Measurements from ENCODE around the gene IL18BP. TPM values are rescaled to one million over a fixed set of nuclear protein-coding genes. Genes with fewer than 3 reads are reported as not detected.

The IL18BP gene
- total and polyA plus RNA-seq, 2 donors (not counting 1 experiment from before 2014, with no cell fraction given) = 25.9 to 37.3 TPM

- Histone ChIP-seq H3K4me2 (replicated peaks; ENCODE audit: low read depth, low read length, poor library complexity, severe bottlenecking) (peak overlapping the region; percentile 90), H3K9ac (ENCODE audit: low read length) (peak overlapping the region; percentile 94), H2AFZ (ENCODE audit: insufficient read depth, low read depth, low read length, poor library complexity, severe bottlenecking) (peak overlapping the region; percentile 98), H3K9me3 (ENCODE audit: control extremely low read depth in 1 of 3, control insufficient read depth in 2 of 3, insufficient read depth in 1 of 3, low read length in 2 of 3) (no peaks in the 10 kb centered on the region), H3K4me1 (ENCODE audit: control insufficient read depth in 2 of 2, insufficient read depth in 2 of 2, low read length in 2 of 2) (peaks cover 45 to 54% of the 10 kb centered on the region in 2 donors), H3K4me3 (ENCODE audit: control extremely low read depth in 1 of 5, extremely low read depth in 1 of 5, insufficient read depth in 1 of 5, low read depth in 2 of 5, low read length in 4 of 5) (peak overlapping the region; percentile 72 to 86 (median 83)), H3K27me3 (replicated peaks in 1 of 4; ENCODE audit: control extremely low read depth in 1 of 4, control insufficient read depth in 3 of 4, insufficient read depth in 4 of 4, low read length in 3 of 4) (no peaks in the 10 kb centered on the region), H3K27ac (ENCODE audit: low read length in 2 of 2) (peak overlapping the region; percentile 72 to 92), H3K79me2 (ENCODE audit: control insufficient read depth, insufficient read depth, low read length) (peaks cover 100% of the 10 kb centered on the region), H3K36me3 (replicated peaks in 1 of 2; ENCODE audit: control extremely low read depth in 1 of 2, control insufficient read depth in 1 of 2, extremely low read depth in 1 of 2, insufficient read depth in 2 of 2, low read length in 1 of 2) (peaks cover 1 to 9% of the 10 kb centered on the region in 2 experiments), H4K20me1 (ENCODE audit: control insufficient read depth, insufficient read depth, low read length, poor library complexity, severe bottlenecking) (peaks cover 16% of the 10 kb centered on the region)
- ATAC-seq (ENCODE audit: low read depth) = peak; percentile 50
- 0% methylated on average over 13 of the region's 23 CpGs for WGBS (ENCODE audit: insufficient coverage)
- TF ChIP-seq CTCF (IDR thresholded peaks at IDR 0.05) (no peak), EZH2 (IDR thresholded peaks at IDR 0.05; ENCODE audit: borderline replicate concordance, insufficient read depth, low read depth, low read length, poor library complexity, severe bottlenecking) (no peak)
- POLR2A ChIA-PET = interaction anchor here (0.7 to 1.6 kb wide), 12 partner anchors 16 to 1557 kb away, joined by 3 to 8 read pairs (median 4); partner anchors contain the start of genes ANAPC15, FAM168A, RNF121 and XNDC1N
- CTCF ChIA-PET = interaction anchor here (0.5 to 8.5 kb wide), 9 partner anchors 8 to 1747 kb away, joined by 3 to 117 read pairs (median 5); partner anchors contain the start of genes RNF121 and XNDC1N
- Mint-ChIP-seq H3K27ac (no peak overlapping the region), H3K27me3 (no peaks in the 10 kb centered on the region), H3K4me1 (peaks cover 32% of the 10 kb centered on the region), H3K9me3 (ENCODE audit: insufficient read depth) (no peaks in the 10 kb centered on the region), H3K4me3 (no peak overlapping the region)
- DNase-seq = peak; percentile 73
- intact Hi-C loops (cut with micrococcal nuclease) = loop anchor here (1.0 to 5.0 kb wide), 6 partner anchors 15 to 182 kb away; partner anchors contain the start of genes ANAPC15, LRRC51, NUMA1 and XNDC1N
Observed at GRCh38 chr11:72040491-72041363, 42.0 kb downstream of the IL18BP start.

Data from B cell (primary cell).